H9 (cell line): ENCODE measurements around the gene TMEM86A. TPM values are rescaled to one million over a fixed set of nuclear protein-coding genes. Genes with fewer than 3 reads are reported as not detected.

Source experiments
- DNase-seq: peaks from one replicate; pipeline ENCODE4 v3.0.0-alpha.2; 2017
- H2AFZ ChIP-seq: one replicate; pipeline ENCODE4 v1.6.1; 2013; ENCODE audit warnings: mild to moderate bottlenecking, low read length, control low read depth, moderate library complexity
- H2AK5ac ChIP-seq: 2 replicates; pipeline ENCODE4 v1.6.1; 2013; ENCODE audit warnings: low read length, control low read depth, mixed read lengths; ENCODE audit not compliant: insufficient read length
- H2BK120ac ChIP-seq: one replicate; pipeline ENCODE4 v1.6.1; 2013; ENCODE audit warnings: low read depth, mild to moderate bottlenecking, low read length, control low read depth, inconsistent platforms; ENCODE audit not compliant: poor library complexity, severe bottlenecking
- H2BK12ac ChIP-seq: 2 replicates; pipeline ENCODE4 v1.6.1; 2013; ENCODE audit warnings: low read length, control low read depth, mixed read lengths, low read depth; ENCODE audit not compliant: insufficient read length
- H2BK15ac ChIP-seq: 2 replicates; pipeline ENCODE4 v1.6.1; 2013; ENCODE audit warnings: low read depth, low read length, control low read depth
- H2BK20ac ChIP-seq: one replicate; pipeline ENCODE4 v1.6.1; 2013; ENCODE audit warnings: low read depth, mild to moderate bottlenecking, low read length, control low read depth, inconsistent platforms; ENCODE audit not compliant: poor library complexity, severe bottlenecking
- H2BK5ac ChIP-seq: 2 replicates; pipeline ENCODE4 v1.6.1; 2013; ENCODE audit warnings: low read length, control low read depth, mixed read lengths; ENCODE audit not compliant: insufficient read length
- H3K14ac ChIP-seq: 2 replicates; pipeline ENCODE4 v1.6.1; 2013; ENCODE audit warnings: low read length, control low read depth; ENCODE audit not compliant: insufficient read depth
- H3K18ac ChIP-seq: 2 replicates; pipeline ENCODE4 v1.6.1; 2013; ENCODE audit warnings: low read depth, mild to moderate bottlenecking, mixed read lengths, low read length, control low read depth; ENCODE audit not compliant: insufficient read length
- H3K23ac ChIP-seq: 2 replicates; pipeline ENCODE4 v1.6.1; 2013; ENCODE audit warnings: low read length, control low read depth, mixed read lengths, low read depth; ENCODE audit not compliant: insufficient read length
- H3K23me2 ChIP-seq: 2 replicates; pipeline ENCODE4 v1.6.1; 2013; ENCODE audit warnings: low read depth, mild to moderate bottlenecking, mixed read lengths, low read length, control low read depth; ENCODE audit not compliant: insufficient read length, poor library complexity, severe bottlenecking
- H3K27ac ChIP-seq: 2 replicates; pipeline ENCODE4 v1.5.1; 2013; ENCODE audit warnings: low read length, control low read depth, mixed read lengths, low read depth; ENCODE audit not compliant: insufficient read length
- H3K27me3 ChIP-seq: 2 replicates; pipeline ENCODE4 v1.6.1; 2013; ENCODE audit warnings: low read length, control low read depth, inconsistent platforms; ENCODE audit not compliant: insufficient read depth
- H3K4ac ChIP-seq: 2 replicates; pipeline ENCODE4 v1.6.1; 2013; ENCODE audit warnings: low read depth, mild to moderate bottlenecking, control low read depth, inconsistent platforms, low read length, moderate library complexity
- H3K4me1 ChIP-seq: 2 replicates; pipeline ENCODE4 v1.6.1; 2013; ENCODE audit warnings: low read length, control low read depth, inconsistent platforms; ENCODE audit not compliant: insufficient read depth
- H3K4me2 ChIP-seq: 2 replicates; pipeline ENCODE4 v1.6.1; 2013; ENCODE audit warnings: low read length, control low read depth, mixed read lengths; ENCODE audit not compliant: insufficient read length, insufficient read depth
- H3K56ac ChIP-seq: 2 replicates; pipeline ENCODE4 v1.6.1; 2013; ENCODE audit warnings: low read depth, mild to moderate bottlenecking, mixed read lengths, low read length, control low read depth; ENCODE audit not compliant: insufficient read length
- H3K79me1 ChIP-seq: 2 replicates; pipeline ENCODE4 v1.6.1; 2013; ENCODE audit warnings: low read depth, mild to moderate bottlenecking, moderate library complexity, low read length, control low read depth, inconsistent platforms; ENCODE audit not compliant: insufficient read depth, poor library complexity, severe bottlenecking
- H3K79me2 ChIP-seq: 2 replicates; pipeline ENCODE4 v1.6.1; 2013; ENCODE audit warnings: low read length, control low read depth, inconsistent platforms; ENCODE audit not compliant: insufficient read depth
- H3K9ac ChIP-seq: 2 replicates; pipeline ENCODE4 v1.6.1; 2013; ENCODE audit warnings: low read length, control low read depth, mixed read lengths; ENCODE audit not compliant: insufficient read length; ENCODE audit errors: extremely low read depth
- H3K9me3 ChIP-seq: one replicate; pipeline ENCODE4 v1.6.1; 2013; ENCODE audit warnings: low read depth, low read length, inconsistent platforms; ENCODE audit not compliant: control insufficient read depth
- H3T11ph ChIP-seq: one replicate; pipeline ENCODE4 v1.6.1; 2013; ENCODE audit warnings: mild to moderate bottlenecking, low read length, control low read depth, inconsistent platforms
- H4K20me1 ChIP-seq: one replicate; pipeline ENCODE4 v1.6.1; 2013; ENCODE audit not compliant: control insufficient read depth, insufficient read length, insufficient read depth
- H4K5ac ChIP-seq: 2 replicates; pipeline ENCODE4 v1.6.1; 2013; ENCODE audit warnings: low read depth, mild to moderate bottlenecking, mixed read lengths, low read length, control low read depth; ENCODE audit not compliant: insufficient read length
- H4K8ac ChIP-seq: replicated peaks from 2 replicates; pipeline ENCODE4 v1.6.1; 2013; ENCODE audit warnings: low read length, control low read depth, mixed read lengths, low read depth; ENCODE audit not compliant: insufficient read length
- H4K91ac ChIP-seq: 2 replicates; pipeline ENCODE4 v1.6.1; 2013; ENCODE audit warnings: low read depth, mild to moderate bottlenecking, moderate library complexity, mixed read lengths, low read length, control low read depth; ENCODE audit not compliant: insufficient read length
- H3K27ac Mint-ChIP-seq, 3 experiments: 2 replicates in 2 of 3; 3 replicates in 1 of 3; pipeline ENCODE4 v1.8.0; 2020 to 2021; ENCODE audit warnings: mixed read lengths in 3 of 3, mild to moderate bottlenecking in 1 of 3, moderate library complexity in 1 of 3
- H3K27me3 Mint-ChIP-seq: 2 replicates; pipeline ENCODE4 v1.8.0; 2021; ENCODE audit warnings: low read depth, mild to moderate bottlenecking, moderate library complexity, mixed read lengths
- H3K36me3 Mint-ChIP-seq, 3 experiments: 2 replicates in 2 of 3; 3 replicates in 1 of 3; pipeline ENCODE4 v1.8.0; 2020 to 2021; ENCODE audit warnings: low read depth in 3 of 3, mixed read lengths in 3 of 3; ENCODE audit not compliant: insufficient read depth in 1 of 3
- H3K4me1 Mint-ChIP-seq, 2 experiments: 2 replicates each; pipeline ENCODE4 v1.8.0; 2020; ENCODE audit warnings: mixed read lengths in 2 of 2
- H3K4me3 Mint-ChIP-seq, 2 experiments: 2 replicates in 1 of 2; 3 replicates in 1 of 2; pipeline ENCODE4 v1.8.0; 2020 to 2021; ENCODE audit warnings: mild to moderate bottlenecking in 2 of 2, mixed read lengths in 2 of 2, moderate library complexity in 1 of 2
- H3K9me3 Mint-ChIP-seq, 2 experiments: 2 replicates in 1 of 2; 3 replicates in 1 of 2; pipeline ENCODE4 v1.8.0; 2020; ENCODE audit warnings: mild to moderate bottlenecking in 2 of 2, mixed read lengths in 2 of 2, moderate library complexity in 1 of 2
- CTCF ChIP-seq: fragments of 200-600 bp; sonication (generic); conservative IDR thresholded peaks from 3 replicates; pipeline ENCODE4 v1.8.0; 2021; ENCODE audit warnings: antibody characterized with exemption, mild to moderate bottlenecking
- WGBS: extraction: QIAGEN DNeasy Blood & Tissue Kit; methylation state at CpG from one replicate; pipeline ENCODE4 v1.1.7; 2013; ENCODE audit warnings: missing lambda C conversion rate, low lambda C conversion rate, mixed read lengths; ENCODE audit not compliant: insufficient read length; ENCODE audit errors: extremely low coverage; 5-methylcytosine and 5-hydroxymethylcytosine counted together
- total RNA-seq: library from RNA; stranded (reverse); gene quantifications from 2 replicates; pipeline ENCODE4 v1.2.1, GENCODE V29; 2021

Gene TMEM86A
- total RNA-seq, 1 experiment from 2014 or later, result 2.3 TPM

GRCh38 chr11:18703001-18703763 is 4.6 kb downstream of the TMEM86A start:
- Histone ChIP-seq H2BK20ac (no peak overlapping the region), H3K27ac (no peak overlapping the region), H2BK120ac (no peak overlapping the region), H2AK5ac (no peak overlapping the region), H3K56ac (no peak overlapping the region), H4K8ac (no peak overlapping the region), H2BK5ac (no peak overlapping the region), H2AFZ (no peak overlapping the region), H3K27me3 (no peaks in the 10 kb centered on the region; the same call in 1 of the 2 replicates), H2BK12ac (no peak overlapping the region), H3K23ac (no peak overlapping the region), H3T11ph (no peak overlapping the region), H3K79me2 (no peaks in the 10 kb centered on the region), H3K79me1 (no peaks in the 10 kb centered on the region), H3K4ac (no peak overlapping the region), H3K4me2 (no peak overlapping the region), H4K91ac (no peak overlapping the region), H2BK15ac (no peak overlapping the region), H4K5ac (no peak overlapping the region), H3K9me3 (no peaks in the 10 kb centered on the region), H3K4me1 (no peaks in the 10 kb centered on the region; the same call in 1 of the 2 replicates), H3K14ac (no peak overlapping the region), H4K20me1 (no peaks in the 10 kb centered on the region), H3K9ac (no peak overlapping the region), H3K18ac (no peak overlapping the region), H3K23me2 (peaks cover 2% of the 10 kb centered on the region)
- no peaks in the 10 kb centered on the region for H3K36me3 Mint-ChIP-seq
- no peak overlapping the region for H3K4me3 Mint-ChIP-seq
- peaks cover 46% of the 10 kb centered on the region for H3K27me3 Mint-ChIP-seq
- no CpG with 5 or more reads among the region's 2 CpGs for WGBS
- DNase-seq, result no peak
- H3K4me1 Mint-ChIP-seq, result peaks cover 16 to 20% of the 10 kb centered on the region in 2 experiments
- no peaks in the 10 kb centered on the region for H3K9me3 Mint-ChIP-seq
- H3K27ac Mint-ChIP-seq, result no peak overlapping the region
- no peak for TF ChIP-seq CTCF
